Measurements from ENCODE around the gene L3MBTL4.

The L3MBTL4 gene

GRCh38 chr18:6031002-6031401, 383.7 kb downstream of the L3MBTL4 start:
- H3K4me3 ChIP-seq (ENCODE audit: low read depth, low read length): no peak overlapping the region
- no peak for TF ChIP-seq CTCF (IDR thresholded peaks at IDR 0.05; ENCODE audit: control insufficient read depth, extremely low read depth, insufficient read depth)
- no peak for DNase-seq (ENCODE audit: low read depth)

- no peak for DNase-seq (ENCODE audit: low read depth)
- no peak overlapping the region for H3K4me3 ChIP-seq (ENCODE audit: low read depth, low read length)
- no peak for TF ChIP-seq CTCF (IDR thresholded peaks at IDR 0.05; ENCODE audit: control insufficient read depth, extremely low read depth, insufficient read depth)
Measured at GRCh38 chr18:6024745-6025248, 389.9 kb downstream of the L3MBTL4 start.

- H3K4me3 ChIP-seq (ENCODE audit: low read depth, low read length): no peak overlapping the region
- TF ChIP-seq CTCF (IDR thresholded peaks at IDR 0.05; ENCODE audit: control insufficient read depth, extremely low read depth, insufficient read depth): no peak
Measured at GRCh38 chr18:6023551-6023950, 391.2 kb downstream of the L3MBTL4 start.

GRCh38 chr18:6022845-6023244, 391.9 kb downstream of the L3MBTL4 start:
- no peak for TF ChIP-seq CTCF (IDR thresholded peaks at IDR 0.05; ENCODE audit: control insufficient read depth, extremely low read depth, insufficient read depth)
- no peak overlapping the region for H3K4me3 ChIP-seq (ENCODE audit: low read depth, low read length)
- no peak for DNase-seq (ENCODE audit: low read depth)

More at GRCh38 chr18:6023551-6023950, 391.2 kb downstream of the L3MBTL4 start:
- DNase-seq (ENCODE audit: low read depth): no peak

- TF ChIP-seq CTCF (IDR thresholded peaks at IDR 0.05; ENCODE audit: control insufficient read depth, extremely low read depth, insufficient read depth): no peak
- no peak overlapping the region for H3K4me3 ChIP-seq (ENCODE audit: low read depth, low read length)
- no peak for DNase-seq (ENCODE audit: low read depth)
Measured at GRCh38 chr18:6022074-6022444, 392.7 kb downstream of the L3MBTL4 start.

GRCh38 chr18:6021306-6022073, 393.2 kb downstream of the L3MBTL4 start:
- TF ChIP-seq CTCF (IDR thresholded peaks at IDR 0.05; ENCODE audit: control insufficient read depth, extremely low read depth, insufficient read depth): no peak
- DNase-seq (ENCODE audit: low read depth): no peak
- H3K4me3 ChIP-seq (ENCODE audit: low read depth, low read length): no peak overlapping the region

GRCh38 chr18:6018671-6019070, 396.0 kb downstream of the L3MBTL4 start:
- TF ChIP-seq CTCF (IDR thresholded peaks at IDR 0.05; ENCODE audit: control insufficient read depth, extremely low read depth, insufficient read depth): no peak

More at GRCh38 chr18:6018671-6019070, 396.0 kb downstream of the L3MBTL4 start:
- no peak overlapping the region for H3K4me3 ChIP-seq (ENCODE audit: low read depth, low read length)
- DNase-seq (ENCODE audit: low read depth): no peak
